Panc1 (cell line): ENCODE measurements around the gene C12orf75. TPM values are rescaled to one million over a fixed set of nuclear protein-coding genes. Genes with fewer than 3 reads are reported as not detected.

Source experiments
- ATAC-seq: fragments of 200-7000 bp; cut with Tn5 transposase; 2 replicates; pipeline ENCODE4 v1.9.1; 2020; ENCODE audit warnings: mild to moderate bottlenecking, moderate library complexity
- BruUV-seq: library from RNA; stranded (reverse); fragments of 400-500 nt; replicated peaks from 2 replicates; lab custom pipeline; 2021; lab: Mats Ljungman, UMichigan
- CTCF ChIA-PET: fragments of 300-600 bp; sonication (Branson Sonifier 250); formaldehyde crosslinking; loops from one replicate; lab custom pipeline; 2022; ENCODE audit warnings: antibody characterized with exemption; lab: Charles Lee
- POLR2A ChIA-PET: fragments of 300-600 bp; sonication (Branson Sonifier 250); formaldehyde crosslinking; loops from one replicate; lab custom pipeline; 2022; ENCODE audit warnings: antibody characterized with exemption; lab: Charles Lee
- DNase-seq: peaks from one replicate; pipeline ENCODE4 v3.0.0-alpha.2; 2010; ENCODE audit warnings: low read depth, low spot score
- H3K27ac ChIP-seq: 2 replicates; pipeline ENCODE4 v1.5.1; 2011; ENCODE audit warnings: mild to moderate bottlenecking, low read length, inconsistent platforms
- H3K27me3 ChIP-seq: fragments of 200-500 bp; sonication (Bioruptor generic); 2 replicates; pipeline ENCODE4 v1.6.0; 2014; ENCODE audit warnings: low read length, inconsistent platforms; ENCODE audit not compliant: control insufficient read depth, insufficient read depth
- H3K36me3 ChIP-seq: fragments of 200-500 bp; sonication (Bioruptor generic); 2 replicates; pipeline ENCODE4 v1.5.1; 2014; ENCODE audit warnings: inconsistent platforms, mild to moderate bottlenecking, low read length, moderate library complexity; ENCODE audit not compliant: control insufficient read depth, insufficient read depth
- H3K4me1 ChIP-seq: 2 replicates; pipeline ENCODE4 v1.5.1; 2011; ENCODE audit warnings: inconsistent platforms, mild to moderate bottlenecking, low read length, moderate library complexity; ENCODE audit not compliant: control insufficient read depth, insufficient read depth
- H3K4me3 ChIP-seq, 2 experiments: 2 replicates each; pipeline ENCODE4 v1.5.1; 2011 to 2012; ENCODE audit warnings: low read depth in 2 of 2, low read length in 2 of 2, mild to moderate bottlenecking in 2 of 2, inconsistent platforms in 1 of 2, moderate library complexity in 1 of 2
- H3K9me3 ChIP-seq: fragments of 200-500 bp; sonication (Bioruptor generic); 2 replicates; pipeline ENCODE4 v1.5.1; 2014; ENCODE audit warnings: low read depth, mild to moderate bottlenecking, inconsistent platforms, low read length, moderate library complexity; ENCODE audit not compliant: control insufficient read depth, insufficient read depth
- CTCF ChIP-seq: fragments of 450-650 bp; IDR thresholded peaks from 2 replicates; pipeline ENCODE4 v1.5.1; 2017; ENCODE audit warnings: mild to moderate bottlenecking
- POLR2AphosphoS5 ChIP-seq: IDR thresholded peaks from 2 replicates; pipeline ENCODE4 v1.6.1; 2012; ENCODE audit warnings: mild to moderate bottlenecking, low read depth, low read length, moderate library complexity
- REST ChIP-seq, 2 experiments: IDR thresholded peaks; 2 replicates each; pipeline ENCODE4 v1.6.1; 2011 to 2012; ENCODE audit warnings: low read depth in 2 of 2, control low read depth in 1 of 2, low read length in 1 of 2, mild to moderate bottlenecking in 1 of 2, moderate library complexity in 1 of 2; ENCODE audit not compliant: insufficient read depth in 1 of 2
- SIN3A ChIP-seq: IDR thresholded peaks from 2 replicates; pipeline ENCODE4 v1.6.1; 2012; ENCODE audit warnings: low read depth, mild to moderate bottlenecking, low read length, moderate library complexity, borderline replicate concordance; ENCODE audit not compliant: insufficient read depth
- TCF7L2 ChIP-seq: IDR thresholded peaks from 2 replicates; pipeline ENCODE4 v1.6.1; 2011; ENCODE audit warnings: mild to moderate bottlenecking, low read depth, low read length, inconsistent platforms
- in situ Hi-C: cut with HindIII; loops from 2 replicates; pipeline ENCODE4 v1.10.0; 2016; ENCODE audit warnings: low sequenced_read_pairs, low pct_unique_long_range_greater_than_20kb
- intact Hi-C: fragments of 100-400 bp; cut with micrococcal nuclease; formaldehyde crosslinking; loops from one replicate; pipeline ENCODE4 v1.10.0; 2022; ENCODE audit not compliant: unreplicated experiment
- total RNA-seq: library from RNA; stranded (reverse); gene quantifications from one replicate; pipeline ENCODE4 v1.2.1, GENCODE V29; 2021; ENCODE audit not compliant: unreplicated experiment

C12orf75 gene
- total RNA-seq, 1 experiment from 2014 or later = 132 TPM

GRCh38 chr12:105382771-105383622 lies 52.5 kb downstream of the C12orf75 start:
- no TSS peak for BruUV-seq
- POLR2A ChIA-PET = no interaction called here

GRCh38 chr12:105384220-105384619 lies 53.7 kb downstream of the C12orf75 start:
- no peak overlapping the region for H3K27ac ChIP-seq
- H3K36me3 ChIP-seq = no peaks in the 10 kb centered on the region
- in situ Hi-C loops = no loop called here
- DNase-seq (no peak), ATAC-seq (no peak)
- H3K9me3 ChIP-seq = no peaks in the 10 kb centered on the region
- intact Hi-C loops = no loop called here
- H3K27me3 ChIP-seq = no peaks in the 10 kb centered on the region
- no TSS peak for BruUV-seq
- ChIA-PET CTCF (no interaction called here), POLR2A (no interaction called here)
- no peak overlapping the region for H3K4me3 ChIP-seq
- TF ChIP-seq POLR2AphosphoS5 = no peak
- TF ChIP-seq REST (IDR thresholded peaks at IDR 0.05; ENCODE audit: insufficient read depth in 1 of 2, low read depth in 2 of 2, low read length in 1 of 2) = no peak
- TF ChIP-seq SIN3A = no peak
- TF ChIP-seq CTCF = no peak
- no peak for TF ChIP-seq TCF7L2
- no peaks in the 10 kb centered on the region for H3K4me1 ChIP-seq

More at GRCh38 chr12:105382771-105383622, 52.5 kb downstream of the C12orf75 start:
- Histone ChIP-seq H3K27me3 (no peaks in the 10 kb centered on the region), H3K9me3 (no peaks in the 10 kb centered on the region), H3K27ac (no peak overlapping the region), H3K36me3 (no peaks in the 10 kb centered on the region), H3K4me1 (no peaks in the 10 kb centered on the region), H3K4me3 (no peak overlapping the region)
- DNase-seq (peak; percentile 32), ATAC-seq (peak; percentile 85)
- no peak for TF ChIP-seq REST (IDR thresholded peaks at IDR 0.05; ENCODE audit: insufficient read depth in 1 of 2, low read depth in 2 of 2, low read length in 1 of 2)
- TF ChIP-seq CTCF = peak; percentile 81
- in situ Hi-C loops = no loop called here
- CTCF ChIA-PET = interaction anchor here (0.5 to 0.6 kb wide), 2 partner anchors 297 to 441 kb away, joined by 4 to 9 read pairs; no protein-coding TSS in a partner anchor
- intact Hi-C loops = no loop called here
